Body of pancreas (tissue), 4 donors: Measurements from ENCODE around the gene MUC5B. TPM values are rescaled to one million over a fixed set of nuclear protein-coding genes. Genes with fewer than 3 reads are reported as not detected.

ENCODE experiments used
- ATAC-seq: fragments of 150-250 bp; one replicate; pipeline ENCODE4 v1.9.1; 2016
- DNase-seq, 4 donors: peaks; one replicate each; pipeline ENCODE4 v3.0.0-alpha.2; 2019
- H3K27ac ChIP-seq, 4 donors: fragments of 200-600 bp; sonication (generic); 1 replicate in 3 of 4; 2 replicates in 1 of 4; pipeline versions ENCODE4 v1.5.1 to v1.6.1; 2016 to 2019; ENCODE audit warnings: mild to moderate bottlenecking in 1 of 4, mixed read lengths in 1 of 4, moderate library complexity in 1 of 4
- H3K27me3 ChIP-seq, 2 donors: fragments of 200-600 bp; sonication (generic); one replicate each; pipeline ENCODE4 v1.6.0; 2016; ENCODE audit warnings: mild to moderate bottlenecking in 1 of 2
- H3K36me3 ChIP-seq, 2 donors: fragments of 200-600 bp; sonication (generic); replicated peaks in 1 of 2; 2 replicates each; pipeline ENCODE4 v1.5.1; 2016; ENCODE audit warnings: low read depth in 2 of 2; ENCODE audit not compliant: insufficient read depth in 1 of 2
- H3K4me1 ChIP-seq: fragments of 200-600 bp; sonication (generic); one replicate; pipeline ENCODE4 v1.6.0; 2016
- H3K4me3 ChIP-seq, 2 donors: fragments of 200-600 bp; sonication (generic); 1 replicate in 1 of 2; 2 replicates in 1 of 2; pipeline ENCODE4 v1.5.1; 2016 to 2019
- H3K9me3 ChIP-seq, 3 donors: fragments of 200-600 bp; sonication (generic); 1 replicate in 2 of 3; 2 replicates in 1 of 3; pipeline ENCODE4 v1.5.1; 2016
- CTCF ChIP-seq, 7 experiments: fragments of 450-650 bp in 4 of 7; fragments of 200-600 bp in 3 of 7; sonication (generic) in 3 of 7; IDR thresholded peaks; one replicate each; pipeline ENCODE4 v1.5.1; 2016 to 2019; ENCODE audit warnings: antibody characterized with exemption in 7 of 7
- POLR2A ChIP-seq, 3 donors: fragments of 450-650 bp; IDR thresholded peaks; one replicate each; pipeline ENCODE4 v1.6.1; 2016; ENCODE audit warnings: antibody characterized with exemption in 3 of 3, mild to moderate bottlenecking in 2 of 3
- WGBS, 2 donors: methylation state at CpG; one replicate each; pipeline ENCODE4 v1.1.5; 2017; 5-methylcytosine and 5-hydroxymethylcytosine counted together
- intact Hi-C: fragments of 100-400 bp; cut with DNase I; formaldehyde crosslinking; loops from one replicate; pipeline ENCODE4 v1.15.1; 2023
- total RNA-seq, 2 donors: library from RNA; depleted of rRNA; stranded (reverse); fragments of >200 nt; gene quantifications; one replicate each; pipeline ENCODE4 v1.1.0, GENCODE V29; 2016

Gene MUC5B
- total RNA-seq, 2 donors from 2014 or later = 4.6 to 11.4 TPM

GRCh38 chr11:1295591-1295990 lies 72.7 kb downstream of the MUC5B start:
- intact Hi-C loops = no loop called here
- DNase-seq (peak in 3 of 4 donors; percentile 6 to 12 (median 12)), ATAC-seq (no peak)
- Histone ChIP-seq H3K4me1 (peaks cover 38% of the 10 kb centered on the region), H3K9me3 (no peaks in the 10 kb centered on the region), H3K27me3 (no peaks in the 10 kb centered on the region), H3K27ac (peak overlapping the region in 1 of 4 donors; percentile 11), H3K4me3 (no peak overlapping the region), H3K36me3 (peaks cover 0 to 10% of the 10 kb centered on the region in 2 donors)
- no peak for TF ChIP-seq CTCF (IDR thresholded peaks at IDR 0.05)
- no peak for TF ChIP-seq POLR2A (IDR thresholded peaks at IDR 0.05)
- WGBS, 2 donors = 84 to 93% methylated on average over 3 to 19 of the region's 23 CpGs

GRCh38 chr11:1296287-1296686 lies 73.4 kb downstream of the MUC5B start:
- intact Hi-C loops = no loop called here
- ATAC-seq (no peak), DNase-seq (peak in 1 of 4 donors; percentile 10)
- Histone ChIP-seq H3K27me3 (no peaks in the 10 kb centered on the region), H3K9me3 (no peaks in the 10 kb centered on the region), H3K4me3 (no peak overlapping the region), H3K4me1 (peaks cover 45% of the 10 kb centered on the region), H3K36me3 (peaks cover 0 to 8% of the 10 kb centered on the region in 2 donors), H3K27ac (no peak overlapping the region)
- TF ChIP-seq POLR2A (IDR thresholded peaks at IDR 0.05) (no peak), CTCF (IDR thresholded peaks at IDR 0.05) (no peak)
- WGBS, 2 donors = 87 to 94% methylated on average over 9 of the region's 9 CpGs

GRCh38 chr11:1297011-1297575 lies 74.2 kb downstream of the MUC5B start:
- intact Hi-C loops = no loop called here
- H3K4me1 ChIP-seq = peaks cover 53% of the 10 kb centered on the region
- no peak overlapping the region for H3K4me3 ChIP-seq
- ATAC-seq (no peak), DNase-seq (peak; percentile 15 to 48 (median 28))
- no peak for TF ChIP-seq POLR2A (IDR thresholded peaks at IDR 0.05)
- TF ChIP-seq CTCF (IDR thresholded peaks at IDR 0.05) = no peak
- 75 to 85% methylated on average over 14 to 25 of the region's 25 CpGs for WGBS, 2 donors
- peak overlapping the region; percentile 76 to 95 (median 92) for H3K27ac ChIP-seq
- no peaks in the 10 kb centered on the region for H3K9me3 ChIP-seq
- no peaks in the 10 kb centered on the region for H3K27me3 ChIP-seq
- peaks cover 0 to 8% of the 10 kb centered on the region in 2 donors for H3K36me3 ChIP-seq

- peak; percentile 56 to 88 (median 74) for DNase-seq
- 34 to 47% methylated on average over 11 to 31 of the region's 31 CpGs for WGBS, 2 donors
- TF ChIP-seq CTCF (IDR thresholded peaks at IDR 0.05) = no peak
- TF ChIP-seq POLR2A (IDR thresholded peaks at IDR 0.05) = peak in 1 of 3 donors; percentile 16
- peak; percentile 51 for ATAC-seq
- H3K4me3 ChIP-seq = no peak overlapping the region
- H3K36me3 ChIP-seq = peaks cover 0 to 8% of the 10 kb centered on the region in 2 donors
- peaks cover 61% of the 10 kb centered on the region for H3K4me1 ChIP-seq
- H3K9me3 ChIP-seq = no peaks in the 10 kb centered on the region
- no peaks in the 10 kb centered on the region for H3K27me3 ChIP-seq
- H3K27ac ChIP-seq = peak overlapping the region; percentile 76 to 95 (median 92)
- intact Hi-C loops = no loop called here
These were observed 75.0 kb downstream of the MUC5B start for GRCh38 chr11:1297576-1298473.
